HCT116 (cell line): ENCODE data around the gene MTHFD2. TPM values are rescaled to one million over a fixed set of nuclear protein-coding genes. Genes with fewer than 3 reads are reported as not detected.

Experiments used
- ATAC-seq: fragments of 200-7000 bp; cut with Tn5 transposase; 2 replicates; pipeline ENCODE4 v1.9.1; 2020; ENCODE audit warnings: mild to moderate bottlenecking, moderate library complexity
- BruUV-seq: library from RNA; stranded (reverse); fragments of 400-500 nt; replicated peaks from 2 replicates; lab custom pipeline; 2021; lab: Mats Ljungman, UMichigan
- CTCF ChIA-PET: fragments of 300-600 bp; sonication (Branson Sonifier 250); formaldehyde crosslinking; loops from one replicate; lab custom pipeline; 2021; ENCODE audit warnings: antibody characterized with exemption; lab: Charles Lee
- POLR2A ChIA-PET: fragments of 300-600, 350-600 bp; sonication (Branson Sonifier 250); formaldehyde crosslinking; loops from one replicate; lab custom pipeline; 2021; ENCODE audit warnings: antibody characterized with exemption; lab: Charles Lee
- RAD21 ChIA-PET, 2 experiments: fragments of 300-600 bp; sonication (Branson Sonifier 250); formaldehyde crosslinking; loops; one replicate each; lab custom pipeline; 2023; ENCODE audit warnings: low total read pairs in 2 of 2; ENCODE audit not compliant: uncharacterized antibody in 2 of 2, unreplicated experiment in 2 of 2, low non-redundant PET in 1 of 2; lab: Charles Lee
- DNase-seq: peaks from one replicate; pipeline ENCODE4 v3.0.0-alpha.2; 2010; ENCODE audit warnings: low read depth, low spot score
- H2AFZ ChIP-seq: fragments of 200-600 bp; shearing (Covaris generic), sonication (generic); 2 replicates; pipeline ENCODE4 v1.6.1; 2017; ENCODE audit warnings: low read depth, mixed run types, mixed read lengths, antibody characterized with exemption, low read length; ENCODE audit not compliant: poor library complexity, severe bottlenecking
- H3K27ac ChIP-seq: 2 replicates; pipeline ENCODE4 v1.5.1; 2012; ENCODE audit warnings: low read depth, low read length
- H3K27me3 ChIP-seq: fragments of 200-600 bp; sonication (generic); 2 replicates; pipeline ENCODE4 v1.6.1; 2016; ENCODE audit warnings: mixed run types, low read length, mixed read lengths; ENCODE audit not compliant: insufficient read depth
- H3K36me3 ChIP-seq, 2 experiments: fragments of 200-500 bp in 1 of 2; fragments of 200-600 bp in 1 of 2; sonication (Bioruptor generic) in 1 of 2; sonication (generic) in 1 of 2; 2 replicates each; pipeline versions ENCODE4 v1.5.1 to v1.6.1; 2014 to 2016; ENCODE audit warnings: low read length in 2 of 2, inconsistent platforms in 1 of 2, mixed read lengths in 1 of 2, mixed run types in 1 of 2; ENCODE audit not compliant: insufficient read depth in 2 of 2, control insufficient read depth in 1 of 2
- H3K4me1 ChIP-seq, 2 experiments: fragments of 200-600 bp in 1 of 2; sonication (generic) in 1 of 2; 2 replicates each; pipeline versions ENCODE4 v1.5.1 to v1.6.1; 2012 to 2017; ENCODE audit warnings: low read length in 2 of 2, inconsistent platforms in 1 of 2, mild to moderate bottlenecking in 1 of 2, mixed read lengths in 1 of 2, mixed run types in 1 of 2, moderate library complexity in 1 of 2; ENCODE audit not compliant: insufficient read depth in 2 of 2, control insufficient read depth in 1 of 2
- H3K4me2 ChIP-seq: fragments of 200-600 bp; sonication (generic); 2 replicates; pipeline ENCODE4 v1.6.1; 2017; ENCODE audit warnings: mixed run types, low read length, mixed read lengths
- H3K4me3 ChIP-seq, 2 experiments: fragments of 200-600 bp in 1 of 2; sonication (generic) in 1 of 2; replicated peaks in 1 of 2; 2 replicates each; pipeline ENCODE4 v1.5.1; 2011 to 2016; ENCODE audit warnings: low read length in 2 of 2, control low read depth in 1 of 2, low read depth in 1 of 2, mild to moderate bottlenecking in 1 of 2, mixed read lengths in 1 of 2, mixed run types in 1 of 2
- H3K79me2 ChIP-seq: fragments of 200-600 bp; sonication (generic); 2 replicates; pipeline ENCODE4 v1.6.1; 2017; ENCODE audit warnings: mild to moderate bottlenecking, mixed run types, low read length, moderate library complexity, mixed read lengths; ENCODE audit not compliant: insufficient read depth
- H3K9ac ChIP-seq: fragments of 200-600 bp; sonication (generic); 2 replicates; pipeline ENCODE4 v1.6.1; 2016; ENCODE audit warnings: low read length, mixed read lengths
- H3K9me2 ChIP-seq: fragments of 200-600 bp; sonication (generic), shearing (Covaris generic); 2 replicates; pipeline ENCODE4 v1.6.1; 2017; ENCODE audit warnings: mixed run types, mild to moderate bottlenecking, moderate library complexity; ENCODE audit not compliant: insufficient read depth
- H3K9me3 ChIP-seq, 2 experiments: fragments of 200-500 bp in 1 of 2; fragments of 200-600 bp in 1 of 2; sonication (Bioruptor generic) in 1 of 2; sonication (generic) in 1 of 2; 2 replicates each; pipeline ENCODE4 v1.6.1; 2014 to 2017; ENCODE audit warnings: low read length in 2 of 2, mixed read lengths in 2 of 2, inconsistent platforms in 1 of 2, low read depth in 1 of 2, mild to moderate bottlenecking in 1 of 2, mixed run types in 1 of 2, moderate library complexity in 1 of 2; ENCODE audit not compliant: control insufficient read depth in 1 of 2, insufficient read depth in 1 of 2
- H4K20me1 ChIP-seq: fragments of 200-600 bp; sonication (generic), shearing (Covaris generic); 2 replicates; pipeline ENCODE4 v1.6.1; 2017; ENCODE audit warnings: mixed run types, mild to moderate bottlenecking, moderate library complexity; ENCODE audit not compliant: insufficient read depth
- ATF3 ChIP-seq: IDR thresholded peaks from 2 replicates; pipeline ENCODE4 v1.6.1; 2012
- CEBPB ChIP-seq: IDR thresholded peaks from 2 replicates; pipeline ENCODE4 v1.6.1; 2012; ENCODE audit warnings: low read depth
- EGR1 ChIP-seq: IDR thresholded peaks from 2 replicates; pipeline ENCODE4 v1.6.1; 2012; ENCODE audit warnings: low read depth
- JUND ChIP-seq: IDR thresholded peaks from 2 replicates; pipeline ENCODE4 v1.6.1; 2012
- MAX ChIP-seq: IDR thresholded peaks from 2 replicates; pipeline ENCODE4 v1.6.1; 2012
- RAD21 ChIP-seq: IDR thresholded peaks from 2 replicates; pipeline ENCODE4 v1.6.1; 2012; ENCODE audit warnings: low read depth, mild to moderate bottlenecking
- SIN3A ChIP-seq: IDR thresholded peaks from 2 replicates; pipeline ENCODE4 v1.6.1; 2012; ENCODE audit warnings: low read depth
- SP1 ChIP-seq: IDR thresholded peaks from 2 replicates; pipeline ENCODE4 v1.6.1; 2012; ENCODE audit warnings: low read depth
- TCF7L2 ChIP-seq: IDR thresholded peaks from 2 replicates; pipeline ENCODE4 v1.7.0; 2011; ENCODE audit warnings: borderline replicate concordance, inconsistent platforms; ENCODE audit not compliant: insufficient read depth, insufficient read length; ENCODE audit errors: extremely low read depth
- ZBTB33 ChIP-seq: IDR thresholded peaks from 2 replicates; pipeline ENCODE4 v1.6.1; 2011; ENCODE audit warnings: mild to moderate bottlenecking, low read length, moderate library complexity; ENCODE audit not compliant: insufficient replicate concordance; ENCODE audit errors: extremely low read depth
- intact Hi-C: fragments of 100-400 bp; cut with micrococcal nuclease; formaldehyde crosslinking; loops from 2 replicates; pipeline ENCODE4 v1.10.0; 2022
- total RNA-seq: library from RNA; stranded (reverse); gene quantifications from one replicate; pipeline ENCODE4 v1.2.1, GENCODE V29; 2021; ENCODE audit not compliant: unreplicated experiment

MTHFD2 gene
- total RNA-seq, 1 experiment from 2014 or later = 445 TPM

- Histone ChIP-seq H3K9me2 (no peaks in the 10 kb centered on the region), H3K27ac (peak overlapping the region; percentile 9; the same call in 1 of the 2 replicates), H3K79me2 (peaks cover 46% of the 10 kb centered on the region), H3K9me3 (no peaks in the 10 kb centered on the region), H3K9ac (peak overlapping the region; percentile 100), H3K36me3 (peaks cover 5 to 8% of the 10 kb centered on the region in 2 experiments; a peak in 1 of 4 replicates), H3K27me3 (no peaks in the 10 kb centered on the region), H3K4me1 (peaks cover 17 to 19% of the 10 kb centered on the region in 2 experiments; a peak in 3 of 4 replicates), H3K4me3 (peak overlapping the region; percentile 1 to 96; a peak in 3 of 4 replicates), H3K4me2 (peak overlapping the region; percentile 97), H2AFZ (peak overlapping the region; percentile 34), H4K20me1 (peaks cover 21% of the 10 kb centered on the region; the same call in 1 of the 2 replicates)
- TF ChIP-seq EGR1 (no peak), JUND (no peak), MAX (no peak), RAD21 (no peak), SP1 (no peak), ATF3 (no peak), TCF7L2 (no peak), SIN3A (no peak), CEBPB (no peak), ZBTB33 (no peak)
- ATAC-seq = peak; percentile 1; the same call in 1 of the 2 replicates
- BruUV-seq = TSS peak; percentile 89
- DNase-seq = peak; percentile 98
- POLR2A ChIA-PET = interaction anchor here (1.1 to 2.3 kb wide), 5 partner anchors 9 to 369 kb away, joined by 4 to 8 read pairs (median 5); partner anchors contain the start of genes MOB1A and STAMBP
- CTCF ChIA-PET = no interaction called here
- intact Hi-C loops = no loop called here
- RAD21 ChIA-PET = no interaction called here
These were observed 373 bp upstream of the MTHFD2 start for GRCh38 chr2:74198023-74198460.
